Liver (tissue), 9 donors: ENCODE results near the gene FADD. TPM values are rescaled to one million over a fixed set of nuclear protein-coding genes. Genes with fewer than 3 reads are reported as not detected.

Source experiments
- DNase-seq: peaks from one replicate; pipeline ENCODE4 v3.0.0-alpha.2; 2017; ENCODE audit warnings: low spot score
- H3K27ac ChIP-seq, 2 donors: one replicate each; pipeline ENCODE4 v1.7.0; 2013; ENCODE audit warnings: inconsistent platforms in 2 of 2, low read length in 2 of 2, control low read depth in 1 of 2, low read depth in 1 of 2, mild to moderate bottlenecking in 1 of 2
- H3K27me3 ChIP-seq, 4 donors: one replicate each; pipeline versions ENCODE4 v1.6.1 to v1.7.0; 2013; ENCODE audit warnings: low read length in 3 of 4, inconsistent platforms in 1 of 4, mild to moderate bottlenecking in 1 of 4, moderate library complexity in 1 of 4; ENCODE audit not compliant: control insufficient read depth in 4 of 4, insufficient read depth in 4 of 4
- H3K36me3 ChIP-seq, 4 donors: one replicate each; pipeline versions ENCODE4 v1.6.1 to v1.7.0; 2013; ENCODE audit warnings: low read length in 3 of 4, mild to moderate bottlenecking in 3 of 4, low read depth in 1 of 4, moderate library complexity in 1 of 4; ENCODE audit not compliant: control insufficient read depth in 4 of 4, insufficient read depth in 3 of 4
- H3K4me1 ChIP-seq, 4 donors: one replicate each; pipeline versions ENCODE4 v1.6.1 to v1.7.0; 2013; ENCODE audit warnings: low read length in 3 of 4, mild to moderate bottlenecking in 3 of 4, moderate library complexity in 1 of 4; ENCODE audit not compliant: control insufficient read depth in 4 of 4, insufficient read depth in 4 of 4
- H3K4me3 ChIP-seq, 3 donors: one replicate each; pipeline versions ENCODE4 v1.6.1 to v1.7.0; 2013; ENCODE audit warnings: low read length in 3 of 3, control low read depth in 1 of 3, low read depth in 1 of 3, mild to moderate bottlenecking in 1 of 3
- H3K9ac ChIP-seq, 2 donors: one replicate each; pipeline ENCODE4 v1.7.0; 2013; ENCODE audit warnings: low read length in 2 of 2, mild to moderate bottlenecking in 2 of 2, moderate library complexity in 2 of 2, control low read depth in 1 of 2, low read depth in 1 of 2
- H3K9me3 ChIP-seq, 4 donors: one replicate each; pipeline versions ENCODE4 v1.6.1 to v1.7.0; 2013; ENCODE audit warnings: low read length in 3 of 4; ENCODE audit not compliant: control insufficient read depth in 4 of 4
- EGR1 ChIP-seq, 2 donors: IDR thresholded peaks; 2 replicates each; pipeline ENCODE4 v1.6.1; 2016 to 2018; ENCODE audit warnings: antibody characterized with exemption in 2 of 2, low read depth in 2 of 2
- FOXA1 ChIP-seq: IDR thresholded peaks from 2 replicates; pipeline ENCODE4 v1.6.1; 2016; ENCODE audit warnings: antibody characterized with exemption
- FOXA2 ChIP-seq: IDR thresholded peaks from 2 replicates; pipeline ENCODE4 v1.6.1; 2016; ENCODE audit warnings: antibody characterized with exemption
- GABPA ChIP-seq, 2 donors: IDR thresholded peaks in 1 of 2; conservative IDR thresholded peaks in 1 of 2; 2 replicates each; pipeline ENCODE4 v1.6.1; 2016; ENCODE audit warnings: antibody characterized with exemption in 2 of 2, mild to moderate bottlenecking in 1 of 2, moderate library complexity in 1 of 2
- HNF4A ChIP-seq, 2 donors: conservative IDR thresholded peaks; 2 replicates each; pipeline ENCODE4 v1.6.1; 2016; ENCODE audit warnings: antibody characterized with exemption in 2 of 2, mild to moderate bottlenecking in 2 of 2
- HNF4G ChIP-seq: IDR thresholded peaks from 2 replicates; pipeline ENCODE4 v1.6.1; 2016; ENCODE audit warnings: antibody characterized with exemption
- JUND ChIP-seq, 2 donors: IDR thresholded peaks; 2 replicates each; pipeline ENCODE4 v1.6.1; 2016; ENCODE audit warnings: antibody characterized with exemption in 2 of 2
- NR2F2 ChIP-seq: IDR thresholded peaks from 2 replicates; pipeline ENCODE4 v1.6.1; 2016; ENCODE audit warnings: antibody characterized with exemption
- RAD21 ChIP-seq, 2 donors: IDR thresholded peaks; 2 replicates each; pipeline ENCODE4 v1.6.1; 2016; ENCODE audit warnings: antibody characterized with exemption in 2 of 2, mild to moderate bottlenecking in 2 of 2
- SP1 ChIP-seq: IDR thresholded peaks from 2 replicates; pipeline ENCODE4 v1.6.1; 2018; ENCODE audit warnings: antibody characterized with exemption, mild to moderate bottlenecking
- TAF1 ChIP-seq: conservative IDR thresholded peaks from 2 replicates; pipeline ENCODE4 v1.6.1; 2016; ENCODE audit warnings: antibody characterized with exemption, mild to moderate bottlenecking
- YY1 ChIP-seq: IDR thresholded peaks from 2 replicates; pipeline ENCODE4 v1.6.1; 2016; ENCODE audit warnings: antibody characterized with exemption, mild to moderate bottlenecking
- ZBTB33 ChIP-seq: IDR thresholded peaks from 2 replicates; pipeline ENCODE4 v1.6.1; 2016; ENCODE audit warnings: antibody characterized with exemption
- WGBS: extraction: QIAGEN DNeasy Blood & Tissue Kit; methylation state at CpG from one replicate; pipeline ENCODE4 v1.1.7; 2013; 5-methylcytosine and 5-hydroxymethylcytosine counted together
- polyA plus RNA-seq, 2 donors: library from polyadenylated mRNA; stranded (reverse) in 1 of 2; unstranded in 1 of 2; fragments of 200-250 nt in 1 of 2; fragments of >200 nt in 1 of 2; fragmentation: Nextera tagmentation in 1 of 2; extraction: Ambion mirVana in 1 of 2; gene quantifications; one replicate each; pipeline versions ENCODE4 v1.2.1 to v1.2.3, GENCODE V29; 2013 to 2015
- total RNA-seq, 2 donors: library from RNA; depleted of rRNA; stranded (reverse); fragments of >200 nt; gene quantifications; one replicate each; pipeline ENCODE4 v1.2.3, GENCODE V29; 2014
- TF ChIP-seq, protein P1 (sequence below): IDR thresholded peaks from 2 replicates; pipeline ENCODE4 v1.6.1; 2016; ENCODE audit warnings: antibody characterized with exemption
- TF ChIP-seq, protein P2 (sequence below): IDR thresholded peaks from 2 replicates; pipeline ENCODE4 v1.6.1; 2016; ENCODE audit warnings: antibody characterized with exemption
- TF ChIP-seq, protein P3 (sequence below): fragments of 150-350 bp; IDR thresholded peaks from 2 replicates; pipeline ENCODE4 v1.5.1; 2017; ENCODE audit warnings: improper control_type of control experiment, low read depth, low read length; ENCODE audit not compliant: missing input control
- TF ChIP-seq, protein P4 (sequence below): IDR thresholded peaks from 2 replicates; pipeline ENCODE4 v1.6.1; 2016; ENCODE audit warnings: antibody characterized with exemption, mild to moderate bottlenecking
- donor health status: healthy.
- donor health status: healthy.
- donor health status: healthy.
- donor health status: healthy.
- donor health status: healthy.

Gene FADD
- total and polyA plus RNA-seq, 4 donors = 1.8 to 17.3 (median 14.8) TPM

DNA sequence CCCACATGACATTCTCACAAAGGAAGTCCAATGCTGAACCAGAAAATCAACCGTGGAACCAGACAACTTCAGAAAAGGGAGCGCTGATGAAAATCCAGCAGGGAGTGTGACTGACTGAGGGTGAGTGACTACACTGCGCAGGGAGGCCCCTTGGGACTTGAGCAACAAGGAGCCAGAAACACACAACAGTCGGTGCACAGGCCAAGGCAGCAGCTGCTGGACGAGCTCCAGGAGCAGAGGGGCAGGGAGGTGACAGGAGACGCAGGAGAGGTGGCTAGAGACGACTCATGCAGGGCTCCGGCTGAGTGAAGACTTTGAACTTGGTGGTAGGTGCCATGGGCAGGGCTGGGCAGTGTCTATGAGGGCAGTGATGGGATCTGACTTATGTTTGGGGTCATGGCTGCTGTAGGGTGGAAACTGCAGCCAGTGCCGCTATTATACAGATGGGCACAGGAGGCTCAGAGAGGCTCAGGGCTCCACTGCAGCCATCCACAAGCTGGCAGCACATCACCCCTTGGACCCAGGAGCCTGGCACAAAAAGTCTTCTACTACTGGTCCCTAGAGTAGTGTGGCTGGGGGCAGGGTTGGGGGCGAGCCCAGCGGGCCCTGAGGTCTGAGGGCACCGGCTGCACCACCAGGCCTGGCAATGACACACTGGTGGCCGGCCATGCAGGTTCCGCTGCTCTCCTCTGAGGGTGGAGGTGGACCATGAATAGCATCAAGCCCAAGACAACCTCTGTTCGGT, 10.3 kb upstream of the FADD start:
- Histone ChIP-seq H3K27me3 (no peaks in the 10 kb centered on the region), H3K9ac (no peak overlapping the region), H3K27ac (no peak overlapping the region), H3K4me1 (peaks cover 0 to 4% (median 0%) of the 10 kb centered on the region in 4 donors), H3K4me3 (no peak overlapping the region), H3K36me3 (peaks cover 0 to 6% (median 2%) of the 10 kb centered on the region in 4 donors), H3K9me3 (no peaks in the 10 kb centered on the region)
- no peak for DNase-seq
- no peak for TF ChIP-seq HNF4A (conservative IDR thresholded peaks at IDR 0.05)
- TF ChIP-seq FOXA1 = no peak
- TF ChIP-seq, protein P1, sequence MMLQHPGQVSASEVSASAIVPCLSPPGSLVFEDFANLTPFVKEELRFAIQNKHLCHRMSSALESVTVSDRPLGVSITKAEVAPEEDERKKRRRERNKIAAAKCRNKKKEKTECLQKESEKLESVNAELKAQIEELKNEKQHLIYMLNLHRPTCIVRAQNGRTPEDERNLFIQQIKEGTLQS = no peak
- no peak for TF ChIP-seq RAD21 (IDR thresholded peaks at IDR 0.05)
- TF ChIP-seq SP1 = no peak
- TF ChIP-seq YY1 = no peak
- TF ChIP-seq EGR1 (IDR thresholded peaks at IDR 0.05; ENCODE audit: low read depth in 2 of 2) = no peak
- no peak for TF ChIP-seq FOXA2
- TF ChIP-seq JUND (IDR thresholded peaks at IDR 0.05) = no peak
- no peak for TF ChIP-seq HNF4G
- TF ChIP-seq TAF1 = no peak
- TF ChIP-seq GABPA (IDR thresholded peaks at IDR 0.05 in 1 of 2, conservative IDR thresholded peaks at IDR 0.05 in 1 of 2) = no peak
- 79% methylated on average over 15 of the region's 15 CpGs for WGBS

GRCh38 chr11:70193411-70194292, 9.4 kb upstream of the FADD start:
- no peak for DNase-seq
- Histone ChIP-seq H3K36me3 (peaks cover 0 to 3% (median 0%) of the 10 kb centered on the region in 4 donors), H3K27ac (no peak overlapping the region), H3K27me3 (no peaks in the 10 kb centered on the region), H3K9ac (no peak overlapping the region), H3K9me3 (no peaks in the 10 kb centered on the region), H3K4me1 (peaks cover 0 to 4% (median 0%) of the 10 kb centered on the region in 4 donors), H3K4me3 (no peak overlapping the region)
- 84% methylated on average over 7 of the region's 7 CpGs for WGBS
- TF ChIP-seq HNF4G (no peak), NR2F2 (no peak), ZBTB33 (no peak), FOXA1 (no peak), EGR1 (IDR thresholded peaks at IDR 0.05; ENCODE audit: low read depth in 2 of 2) (no peak), TAF1 (no peak)
- TF ChIP-seq, protein P2, sequence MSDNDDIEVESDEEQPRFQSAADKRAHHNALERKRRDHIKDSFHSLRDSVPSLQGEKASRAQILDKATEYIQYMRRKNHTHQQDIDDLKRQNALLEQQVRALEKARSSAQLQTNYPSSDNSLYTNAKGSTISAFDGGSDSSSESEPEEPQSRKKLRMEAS = no peak
- TF ChIP-seq, protein P3, sequence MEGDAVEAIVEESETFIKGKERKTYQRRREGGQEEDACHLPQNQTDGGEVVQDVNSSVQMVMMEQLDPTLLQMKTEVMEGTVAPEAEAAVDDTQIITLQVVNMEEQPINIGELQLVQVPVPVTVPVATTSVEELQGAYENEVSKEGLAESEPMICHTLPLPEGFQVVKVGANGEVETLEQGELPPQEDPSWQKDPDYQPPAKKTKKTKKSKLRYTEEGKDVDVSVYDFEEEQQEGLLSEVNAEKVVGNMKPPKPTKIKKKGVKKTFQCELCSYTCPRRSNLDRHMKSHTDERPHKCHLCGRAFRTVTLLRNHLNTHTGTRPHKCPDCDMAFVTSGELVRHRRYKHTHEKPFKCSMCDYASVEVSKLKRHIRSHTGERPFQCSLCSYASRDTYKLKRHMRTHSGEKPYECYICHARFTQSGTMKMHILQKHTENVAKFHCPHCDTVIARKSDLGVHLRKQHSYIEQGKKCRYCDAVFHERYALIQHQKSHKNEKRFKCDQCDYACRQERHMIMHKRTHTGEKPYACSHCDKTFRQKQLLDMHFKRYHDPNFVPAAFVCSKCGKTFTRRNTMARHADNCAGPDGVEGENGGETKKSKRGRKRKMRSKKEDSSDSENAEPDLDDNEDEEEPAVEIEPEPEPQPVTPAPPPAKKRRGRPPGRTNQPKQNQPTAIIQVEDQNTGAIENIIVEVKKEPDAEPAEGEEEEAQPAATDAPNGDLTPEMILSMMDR = no peak
- TF ChIP-seq, protein P4, sequence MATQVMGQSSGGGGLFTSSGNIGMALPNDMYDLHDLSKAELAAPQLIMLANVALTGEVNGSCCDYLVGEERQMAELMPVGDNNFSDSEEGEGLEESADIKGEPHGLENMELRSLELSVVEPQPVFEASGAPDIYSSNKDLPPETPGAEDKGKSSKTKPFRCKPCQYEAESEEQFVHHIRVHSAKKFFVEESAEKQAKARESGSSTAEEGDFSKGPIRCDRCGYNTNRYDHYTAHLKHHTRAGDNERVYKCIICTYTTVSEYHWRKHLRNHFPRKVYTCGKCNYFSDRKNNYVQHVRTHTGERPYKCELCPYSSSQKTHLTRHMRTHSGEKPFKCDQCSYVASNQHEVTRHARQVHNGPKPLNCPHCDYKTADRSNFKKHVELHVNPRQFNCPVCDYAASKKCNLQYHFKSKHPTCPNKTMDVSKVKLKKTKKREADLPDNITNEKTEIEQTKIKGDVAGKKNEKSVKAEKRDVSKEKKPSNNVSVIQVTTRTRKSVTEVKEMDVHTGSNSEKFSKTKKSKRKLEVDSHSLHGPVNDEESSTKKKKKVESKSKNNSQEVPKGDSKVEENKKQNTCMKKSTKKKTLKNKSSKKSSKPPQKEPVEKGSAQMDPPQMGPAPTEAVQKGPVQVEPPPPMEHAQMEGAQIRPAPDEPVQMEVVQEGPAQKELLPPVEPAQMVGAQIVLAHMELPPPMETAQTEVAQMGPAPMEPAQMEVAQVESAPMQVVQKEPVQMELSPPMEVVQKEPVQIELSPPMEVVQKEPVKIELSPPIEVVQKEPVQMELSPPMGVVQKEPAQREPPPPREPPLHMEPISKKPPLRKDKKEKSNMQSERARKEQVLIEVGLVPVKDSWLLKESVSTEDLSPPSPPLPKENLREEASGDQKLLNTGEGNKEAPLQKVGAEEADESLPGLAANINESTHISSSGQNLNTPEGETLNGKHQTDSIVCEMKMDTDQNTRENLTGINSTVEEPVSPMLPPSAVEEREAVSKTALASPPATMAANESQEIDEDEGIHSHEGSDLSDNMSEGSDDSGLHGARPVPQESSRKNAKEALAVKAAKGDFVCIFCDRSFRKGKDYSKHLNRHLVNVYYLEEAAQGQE = no peak
- TF ChIP-seq, protein P1 = no peak
